ENCODE results near the gene TOP1. TPM values are rescaled to one million over a fixed set of nuclear protein-coding genes. Genes with fewer than 3 reads are reported as not detected.

The TOP1 gene
- polyA plus RNA-seq, 3 donors: 6.9 to 11.5 (median 11.5) TPM

DNA sequence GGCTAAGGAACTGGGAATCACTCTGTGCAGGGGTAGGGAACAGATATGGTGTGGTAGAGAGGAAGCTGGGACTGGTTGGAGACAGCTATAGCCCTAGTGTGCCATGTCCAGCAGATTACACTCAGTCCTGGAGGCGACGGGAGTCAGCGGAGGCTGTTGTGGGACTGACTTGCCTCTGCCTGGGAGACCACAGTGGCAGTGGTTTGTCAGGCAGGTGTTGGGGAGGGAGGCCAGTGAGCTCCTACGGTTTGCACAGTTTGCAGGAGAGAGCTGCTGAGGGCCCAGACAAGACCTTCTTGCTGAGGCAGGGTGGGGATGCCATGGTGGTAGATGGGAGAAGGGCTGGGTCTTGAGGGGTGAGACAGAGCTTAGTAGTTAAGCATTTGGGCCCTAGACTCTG, 113.6 kb downstream of the TOP1 start:
- peaks cover 0 to 4% of the 10 kb centered on the region in 2 donors for H3K36me3 Mint-ChIP-seq
- peak overlapping the region in 1 of 2 donors; percentile 36 for H3K4me3 Mint-ChIP-seq
- Histone ChIP-seq H3K27ac (ENCODE audit: low read depth in 1 of 2, low read length in 2 of 2) (no peak overlapping the region), H3K4me2 (replicated peaks; ENCODE audit: extremely low read depth, low read length, poor library complexity, severe bottlenecking) (no peak overlapping the region), H3K9ac (ENCODE audit: insufficient read depth, low read length, poor library complexity, severe bottlenecking) (no peak overlapping the region), H3K79me2 (ENCODE audit: insufficient read depth, low read length) (no peaks in the 10 kb centered on the region), H3K4me3 (replicated peaks in 1 of 3; ENCODE audit: low read depth in 2 of 3, low read length in 3 of 3) (no peak overlapping the region), H3K27me3 (ENCODE audit: control insufficient read depth in 2 of 2, insufficient read depth in 2 of 2, low read length in 2 of 2) (peaks cover 16 to 25% of the 10 kb centered on the region in 2 donors), H3K36me3 (replicated peaks in 1 of 2; ENCODE audit: control insufficient read depth in 1 of 2, insufficient read depth in 2 of 2, low read length in 2 of 2) (no peaks in the 10 kb centered on the region), H2AFZ (ENCODE audit: insufficient read depth, low read depth, low read length, poor library complexity, severe bottlenecking) (no peak overlapping the region), H3K9me3 (replicated peaks in 1 of 2; ENCODE audit: control insufficient read depth in 1 of 2, insufficient read depth in 1 of 2, low read length in 2 of 2) (no peaks in the 10 kb centered on the region), H4K20me1 (ENCODE audit: insufficient read depth, low read length) (no peaks in the 10 kb centered on the region), H3K4me1 (ENCODE audit: control insufficient read depth in 1 of 2, insufficient read depth in 2 of 2, low read length in 2 of 2) (peaks cover 8 to 9% of the 10 kb centered on the region in 2 donors)
- intact Hi-C loops (cut with micrococcal nuclease): no loop called here
- TF ChIP-seq, protein P1, sequence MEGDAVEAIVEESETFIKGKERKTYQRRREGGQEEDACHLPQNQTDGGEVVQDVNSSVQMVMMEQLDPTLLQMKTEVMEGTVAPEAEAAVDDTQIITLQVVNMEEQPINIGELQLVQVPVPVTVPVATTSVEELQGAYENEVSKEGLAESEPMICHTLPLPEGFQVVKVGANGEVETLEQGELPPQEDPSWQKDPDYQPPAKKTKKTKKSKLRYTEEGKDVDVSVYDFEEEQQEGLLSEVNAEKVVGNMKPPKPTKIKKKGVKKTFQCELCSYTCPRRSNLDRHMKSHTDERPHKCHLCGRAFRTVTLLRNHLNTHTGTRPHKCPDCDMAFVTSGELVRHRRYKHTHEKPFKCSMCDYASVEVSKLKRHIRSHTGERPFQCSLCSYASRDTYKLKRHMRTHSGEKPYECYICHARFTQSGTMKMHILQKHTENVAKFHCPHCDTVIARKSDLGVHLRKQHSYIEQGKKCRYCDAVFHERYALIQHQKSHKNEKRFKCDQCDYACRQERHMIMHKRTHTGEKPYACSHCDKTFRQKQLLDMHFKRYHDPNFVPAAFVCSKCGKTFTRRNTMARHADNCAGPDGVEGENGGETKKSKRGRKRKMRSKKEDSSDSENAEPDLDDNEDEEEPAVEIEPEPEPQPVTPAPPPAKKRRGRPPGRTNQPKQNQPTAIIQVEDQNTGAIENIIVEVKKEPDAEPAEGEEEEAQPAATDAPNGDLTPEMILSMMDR (IDR thresholded peaks at IDR 0.05): no peak
- H3K9me3 Mint-ChIP-seq: peaks cover 0 to 4% (median 0%) of the 10 kb centered on the region in 7 donors
- no peak for DNase-seq
- WGBS (ENCODE audit: insufficient coverage): 100% methylated on average over 4 of the region's 4 CpGs
- H3K27me3 Mint-ChIP-seq (ENCODE audit: low read depth in 3 of 3): peaks cover 30 to 44% (median 36%) of the 10 kb centered on the region in 3 donors
- peaks cover 3% of the 10 kb centered on the region for H3K4me1 Mint-ChIP-seq
- H3K27ac Mint-ChIP-seq: peak overlapping the region in 1 of 7 donors; percentile 10

DNA sequence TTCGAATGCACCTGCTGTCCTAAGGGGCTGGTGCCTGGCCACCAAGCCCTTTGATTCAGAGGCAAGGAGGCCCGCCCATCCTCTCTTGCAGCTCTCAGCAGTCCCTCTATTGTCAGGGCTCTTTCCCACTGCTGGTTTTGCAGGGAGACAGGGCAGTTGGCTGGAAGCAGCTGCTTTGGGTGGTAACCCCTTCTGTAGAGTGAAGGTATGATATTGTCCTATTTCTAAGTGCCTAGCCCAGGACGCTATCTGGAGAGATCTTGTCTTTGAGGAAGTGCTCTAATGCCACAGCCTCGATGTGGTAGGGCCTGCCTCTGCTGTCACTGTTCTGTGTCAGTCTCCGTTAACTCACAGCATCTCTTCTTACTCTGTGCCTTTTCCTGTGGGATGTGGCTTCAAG, 114.3 kb downstream of the TOP1 start:
- Histone ChIP-seq H3K4me3 (replicated peaks in 1 of 3; ENCODE audit: low read depth in 2 of 3, low read length in 3 of 3) (no peak overlapping the region), H3K9ac (ENCODE audit: insufficient read depth, low read length, poor library complexity, severe bottlenecking) (no peak overlapping the region), H3K27me3 (ENCODE audit: control insufficient read depth in 2 of 2, insufficient read depth in 2 of 2, low read length in 2 of 2) (peaks cover 14 to 23% of the 10 kb centered on the region in 2 donors), H3K4me1 (ENCODE audit: control insufficient read depth in 1 of 2, insufficient read depth in 2 of 2, low read length in 2 of 2) (peaks cover 3 to 4% of the 10 kb centered on the region in 2 donors), H3K4me2 (replicated peaks; ENCODE audit: extremely low read depth, low read length, poor library complexity, severe bottlenecking) (no peak overlapping the region), H3K9me3 (replicated peaks in 1 of 2; ENCODE audit: control insufficient read depth in 1 of 2, insufficient read depth in 1 of 2, low read length in 2 of 2) (no peaks in the 10 kb centered on the region), H3K27ac (ENCODE audit: low read depth in 1 of 2, low read length in 2 of 2) (no peak overlapping the region), H2AFZ (ENCODE audit: insufficient read depth, low read depth, low read length, poor library complexity, severe bottlenecking) (no peak overlapping the region), H4K20me1 (ENCODE audit: insufficient read depth, low read length) (no peaks in the 10 kb centered on the region), H3K36me3 (replicated peaks in 1 of 2; ENCODE audit: control insufficient read depth in 1 of 2, insufficient read depth in 2 of 2, low read length in 2 of 2) (no peaks in the 10 kb centered on the region), H3K79me2 (ENCODE audit: insufficient read depth, low read length) (no peaks in the 10 kb centered on the region)
- H3K36me3 Mint-ChIP-seq: peaks cover 0 to 4% of the 10 kb centered on the region in 2 donors
- H3K9me3 Mint-ChIP-seq: peaks cover 0 to 4% (median 0%) of the 10 kb centered on the region in 7 donors
- H3K27me3 Mint-ChIP-seq (ENCODE audit: low read depth in 3 of 3): peaks cover 28 to 39% (median 36%) of the 10 kb centered on the region in 3 donors
- H3K27ac Mint-ChIP-seq: no peak overlapping the region
- intact Hi-C loops (cut with micrococcal nuclease): no loop called here
- no peak for DNase-seq
- peaks cover 3% of the 10 kb centered on the region for H3K4me1 Mint-ChIP-seq
- no peak overlapping the region for H3K4me3 Mint-ChIP-seq
- TF ChIP-seq, protein P1 (IDR thresholded peaks at IDR 0.05): no peak
- 42% methylated on average over 2 of the region's 5 CpGs for WGBS (ENCODE audit: insufficient coverage)

Measured in CD14-positive monocyte (primary cell).